Peyer's patch (tissue), 4 donors: ENCODE data around the gene CACNA1I.

Experiments used
- CTCF ChIP-seq, 6 experiments: fragments of 450-650 bp in 4 of 6; fragments of 200-600 bp in 2 of 6; sonication (generic) in 1 of 6; IDR thresholded peaks; one replicate each; pipeline ENCODE4 v1.5.1; 2017 to 2019; ENCODE audit warnings: antibody characterized with exemption in 6 of 6, mild to moderate bottlenecking in 3 of 6, moderate library complexity in 1 of 6
- POLR2A ChIP-seq, 2 donors: fragments of 450-650 bp; IDR thresholded peaks; one replicate each; pipeline ENCODE4 v1.5.1; 2017; ENCODE audit warnings: antibody characterized with exemption in 2 of 2, mild to moderate bottlenecking in 2 of 2, moderate library complexity in 2 of 2

DNA sequence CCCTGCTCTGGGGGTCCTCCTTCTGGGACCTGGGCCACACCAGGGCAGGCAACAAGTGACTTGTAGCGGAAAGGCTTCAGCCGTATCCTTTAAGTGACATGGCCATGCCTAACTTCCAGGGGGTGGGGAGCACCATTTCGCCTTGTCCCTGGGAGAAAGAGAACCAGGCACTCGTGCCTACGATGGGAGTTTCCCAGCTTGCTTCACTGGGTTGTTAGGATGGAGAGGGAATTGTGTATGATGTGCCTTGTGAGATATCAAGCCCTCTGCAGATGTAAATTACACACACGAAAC lies 151.4 kb downstream of the CACNA1I start:
- no peak for TF ChIP-seq CTCF (IDR thresholded peaks at IDR 0.05)
- no peak for TF ChIP-seq POLR2A (IDR thresholded peaks at IDR 0.05)
